BJ (cell line): ENCODE data around the gene SLC6A3. TPM values are rescaled to one million over a fixed set of nuclear protein-coding genes. Genes with fewer than 3 reads are reported as not detected.
A peak's percentile ranks its signal among the peaks of the same experiment; 100 is the strongest.

ENCODE experiments used
- CTCF ChIA-PET: fragments of 350-600 bp; formaldehyde crosslinking; extraction: SDS; loops from one replicate; lab custom pipeline; 2021; ENCODE audit warnings: antibody characterized with exemption, inconsistent platforms; lab: Yijun Ruan, JAX
- POLR2A ChIA-PET: fragments of 300-600 bp; sonication (Branson Sonifier 250); formaldehyde crosslinking; extraction: SDS; loops from one replicate; lab custom pipeline; 2021; ENCODE audit warnings: antibody characterized with exemption; lab: Charles Lee
- DNase-seq: peaks from one replicate; pipeline ENCODE4 v3.0.0-alpha.2; 2011; ENCODE audit warnings: low read depth
- H3K27me3 ChIP-seq: 2 replicates; pipeline ENCODE4 v1.6.0; 2011; ENCODE audit warnings: low read length; ENCODE audit not compliant: control insufficient read depth, insufficient read depth
- H3K36me3 ChIP-seq: 2 replicates; pipeline ENCODE4 v1.5.1; 2011; ENCODE audit warnings: low read length; ENCODE audit not compliant: control insufficient read depth, insufficient read depth
- H3K4me3 ChIP-seq: 2 replicates; pipeline ENCODE4 v1.5.1; 2011; ENCODE audit warnings: low read depth, mild to moderate bottlenecking, control low read depth, low read length
- polyA plus RNA-seq: library from polyadenylated mRNA; depleted of rRNA; stranded (reverse); fragments of >200 nt; gene quantifications from 2 replicates; pipeline ENCODE4 v1.2.3, GENCODE V29; 2011
- TF ChIP-seq, protein P1 (sequence below): IDR thresholded peaks from 2 replicates; pipeline ENCODE4 v1.5.1; 2011; ENCODE audit warnings: low read depth, mild to moderate bottlenecking, control low read depth, inconsistent platforms, low read length, moderate library complexity; ENCODE audit not compliant: insufficient read depth

The SLC6A3 gene
- polyA plus RNA-seq, 1 experiment, result not detected

DNA sequence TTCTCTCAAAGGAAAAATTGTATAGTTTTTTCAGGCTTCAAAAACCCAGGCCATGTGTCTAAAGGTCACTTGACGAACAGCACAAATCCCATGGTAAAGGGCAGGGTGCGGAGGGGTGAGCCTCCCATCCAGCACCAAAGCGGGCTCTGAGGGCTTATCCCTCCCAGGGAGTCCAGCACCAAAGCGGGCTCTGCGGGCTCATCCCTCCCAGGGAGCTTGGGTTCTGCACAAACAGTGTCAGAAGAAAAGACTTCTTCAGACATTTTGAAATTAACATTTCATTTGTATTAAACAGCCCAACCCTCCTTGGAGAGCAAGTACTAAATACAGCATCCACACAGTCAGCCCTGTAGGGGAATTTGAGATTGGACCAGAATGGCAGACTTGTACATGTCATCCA, 57.4 kb downstream of the SLC6A3 start:
- TF ChIP-seq, protein P1, sequence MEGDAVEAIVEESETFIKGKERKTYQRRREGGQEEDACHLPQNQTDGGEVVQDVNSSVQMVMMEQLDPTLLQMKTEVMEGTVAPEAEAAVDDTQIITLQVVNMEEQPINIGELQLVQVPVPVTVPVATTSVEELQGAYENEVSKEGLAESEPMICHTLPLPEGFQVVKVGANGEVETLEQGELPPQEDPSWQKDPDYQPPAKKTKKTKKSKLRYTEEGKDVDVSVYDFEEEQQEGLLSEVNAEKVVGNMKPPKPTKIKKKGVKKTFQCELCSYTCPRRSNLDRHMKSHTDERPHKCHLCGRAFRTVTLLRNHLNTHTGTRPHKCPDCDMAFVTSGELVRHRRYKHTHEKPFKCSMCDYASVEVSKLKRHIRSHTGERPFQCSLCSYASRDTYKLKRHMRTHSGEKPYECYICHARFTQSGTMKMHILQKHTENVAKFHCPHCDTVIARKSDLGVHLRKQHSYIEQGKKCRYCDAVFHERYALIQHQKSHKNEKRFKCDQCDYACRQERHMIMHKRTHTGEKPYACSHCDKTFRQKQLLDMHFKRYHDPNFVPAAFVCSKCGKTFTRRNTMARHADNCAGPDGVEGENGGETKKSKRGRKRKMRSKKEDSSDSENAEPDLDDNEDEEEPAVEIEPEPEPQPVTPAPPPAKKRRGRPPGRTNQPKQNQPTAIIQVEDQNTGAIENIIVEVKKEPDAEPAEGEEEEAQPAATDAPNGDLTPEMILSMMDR, result no peak
- peaks cover 18% of the 10 kb centered on the region for H3K27me3 ChIP-seq
- DNase-seq, result no peak
- no peaks in the 10 kb centered on the region for H3K36me3 ChIP-seq
- ChIA-PET POLR2A (no interaction called here), CTCF (no interaction called here)
- H3K4me3 ChIP-seq, result no peak overlapping the region

GRCh38 chr5:1387059-1387755, 58.0 kb downstream of the SLC6A3 start:
- POLR2A ChIA-PET, result no interaction called here
- TF ChIP-seq, protein P1, result no peak

GRCh38 chr5:1386274-1386717, 58.9 kb downstream of the SLC6A3 start:
- peaks cover 14% of the 10 kb centered on the region for H3K27me3 ChIP-seq
- DNase-seq, result no peak
- TF ChIP-seq, protein P1, result no peak
- H3K4me3 ChIP-seq, result peak overlapping the region; percentile 48
- no peaks in the 10 kb centered on the region for H3K36me3 ChIP-seq
- ChIA-PET CTCF (no interaction called here), POLR2A (no interaction called here)

More at GRCh38 chr5:1387059-1387755, 58.0 kb downstream of the SLC6A3 start:
- no peak for DNase-seq
- CTCF ChIA-PET, result no interaction called here
- H3K36me3 ChIP-seq, result no peaks in the 10 kb centered on the region
- H3K4me3 ChIP-seq, result no peak overlapping the region
- H3K27me3 ChIP-seq, result peaks cover 18% of the 10 kb centered on the region

DNA sequence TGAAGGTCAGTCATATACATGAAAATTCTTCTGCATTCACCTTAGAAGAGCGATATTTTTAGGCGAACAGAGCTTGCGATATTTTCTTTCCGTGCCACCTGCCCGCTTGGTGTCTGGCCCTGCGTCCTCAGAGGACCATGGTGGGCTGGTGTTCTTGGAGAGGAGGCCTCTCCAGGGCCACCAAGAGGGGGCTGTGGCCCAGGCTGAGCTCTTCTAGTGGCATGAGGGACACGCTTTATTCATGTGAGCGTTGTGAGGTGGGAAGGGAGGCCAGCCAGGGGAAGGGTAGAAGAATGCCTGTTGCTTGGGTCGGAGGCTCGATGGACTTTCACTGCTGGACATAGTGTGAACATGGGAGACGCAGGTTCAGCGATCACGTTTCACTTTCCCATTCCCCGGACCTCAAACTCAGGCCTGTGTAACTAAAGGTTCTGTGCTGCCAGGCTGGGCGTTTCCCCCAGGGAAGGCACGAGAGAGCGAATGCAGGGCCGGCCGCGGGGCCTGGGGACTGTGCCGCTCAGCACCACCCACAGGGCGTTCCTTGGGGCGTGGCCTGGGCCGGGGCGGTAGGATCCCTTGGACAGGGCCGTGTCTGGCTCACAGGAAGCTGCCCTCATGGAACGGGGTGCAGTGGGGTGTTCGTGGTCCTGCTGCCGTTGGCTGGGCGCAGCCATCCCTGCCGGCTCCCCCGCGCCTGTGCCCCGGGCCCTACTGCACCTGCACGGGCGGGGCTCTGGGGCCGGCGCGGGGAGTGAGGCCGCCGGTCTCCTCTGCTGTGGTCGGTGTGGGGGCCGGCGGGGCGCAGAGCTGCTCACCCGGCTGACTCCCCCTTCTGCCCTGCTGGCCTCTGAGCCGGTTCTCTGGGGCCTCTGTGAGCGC, 59.6 kb downstream of the SLC6A3 start:
- CTCF ChIA-PET, result interaction anchor here (1.3 kb wide), 1 partner anchor 259 kb away, joined by 4 read pairs; no protein-coding TSS in a partner anchor
- H3K27me3 ChIP-seq, result peaks cover 14% of the 10 kb centered on the region
- POLR2A ChIA-PET, result interaction anchor here (0.5 kb wide), 1 partner anchor 291 kb away, joined by 4 read pairs; no protein-coding TSS in a partner anchor
- peak overlapping the region; percentile 48 for H3K4me3 ChIP-seq
- DNase-seq, result no peak
- H3K36me3 ChIP-seq, result no peaks in the 10 kb centered on the region
- TF ChIP-seq, protein P1, result no peak

DNA sequence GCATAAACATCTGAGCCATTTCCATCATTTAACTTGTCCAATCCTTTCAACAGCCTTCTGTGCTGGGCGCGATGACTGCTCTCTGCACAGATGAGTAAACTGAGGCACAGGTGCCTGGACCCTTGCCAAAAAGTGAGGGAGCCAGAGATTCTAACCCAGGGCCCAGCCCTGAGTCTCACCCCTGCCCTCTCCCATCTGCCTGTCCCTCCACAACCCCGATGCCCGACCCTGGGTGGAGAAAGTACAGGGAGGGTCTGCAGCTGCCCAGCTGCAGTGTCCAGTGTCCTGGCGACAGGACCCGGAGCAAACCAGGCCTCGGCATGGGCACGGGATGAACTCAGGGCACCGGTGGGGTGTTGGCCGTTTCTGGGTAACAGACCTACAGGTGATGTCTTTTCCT, 60.7 kb downstream of the SLC6A3 start:
- no peak for DNase-seq
- ChIA-PET CTCF (interaction anchor here (1.3 kb wide), 1 partner anchor 260 kb away, joined by 4 read pairs; no protein-coding TSS in a partner anchor), POLR2A (interaction anchor here (0.5 kb wide), 1 partner anchor 290 kb away, joined by 4 read pairs; no protein-coding TSS in a partner anchor)
- TF ChIP-seq, protein P1, result no peak
- Histone ChIP-seq H3K4me3 (no peak overlapping the region), H3K27me3 (peaks cover 14% of the 10 kb centered on the region), H3K36me3 (no peaks in the 10 kb centered on the region)
